Adrenal gland (tissue), 12 donors: ENCODE results near the gene SCN10A. TPM values are rescaled to one million over a fixed set of nuclear protein-coding genes. Genes with fewer than 3 reads are reported as not detected.

Source experiments
- DNase-seq, 7 donors: peaks; one replicate each; pipeline ENCODE4 v3.0.0-alpha.2; 2019 to 2020
- H3K27ac ChIP-seq, 5 donors: fragments of 200-600 bp; sonication (generic) in 4 of 5; 1 replicate in 3 of 5; 2 replicates in 2 of 5; pipeline versions ENCODE4 v1.5.1 to v1.8.0; 2016 to 2020; ENCODE audit warnings: mild to moderate bottlenecking in 1 of 5
- H3K27me3 ChIP-seq: fragments of 200-600 bp; 2 replicates; pipeline ENCODE4 v1.8.0; 2021
- H3K36me3 ChIP-seq, 2 donors: fragments of 200-600 bp; replicated peaks in 1 of 2; 1 replicate in 1 of 2; 2 replicates in 1 of 2; pipeline versions ENCODE4 v1.5.1 to v1.8.0; 2018 to 2022
- H3K4me1 ChIP-seq, 2 donors: fragments of 200-600 bp; replicated peaks in 1 of 2; 1 replicate in 1 of 2; 2 replicates in 1 of 2; pipeline versions ENCODE4 v1.5.1 to v1.8.0; 2018 to 2021
- H3K4me3 ChIP-seq, 4 donors: fragments of 200-600 bp; sonication (generic) in 3 of 4; one replicate each; pipeline ENCODE4 v1.5.1; 2016 to 2018
- H3K9me3 ChIP-seq, 3 donors: fragments of 200-600 bp; sonication (generic) in 1 of 3; replicated peaks in 1 of 3; 1 replicate in 2 of 3; 2 replicates in 1 of 3; pipeline versions ENCODE4 v1.5.1 to v1.8.0; 2016 to 2021
- CTCF ChIP-seq, 6 experiments: fragments of 450-650 bp in 4 of 6; fragments of 200-600 bp in 2 of 6; sonication (generic) in 1 of 6; IDR thresholded peaks; 1 replicate in 5 of 6; 2 replicates in 1 of 6; pipeline versions ENCODE4 v1.5.1 to v1.8.0; 2016 to 2021; ENCODE audit warnings: antibody characterized with exemption in 6 of 6, mild to moderate bottlenecking in 2 of 6, moderate library complexity in 1 of 6
- POLR2A ChIP-seq, 2 donors: fragments of 450-650 bp; IDR thresholded peaks; one replicate each; pipeline ENCODE4 v1.6.1; 2017; ENCODE audit warnings: antibody characterized with exemption in 2 of 2, mild to moderate bottlenecking in 2 of 2, moderate library complexity in 1 of 2
- WGBS, 4 donors: extraction: QIAGEN DNeasy Blood & Tissue Kit in 2 of 4; methylation state at CpG; one replicate each; pipeline versions ENCODE4 v1.1.5 to v1.1.7; 2013 to 2017; 5-methylcytosine and 5-hydroxymethylcytosine counted together
- intact Hi-C, 2 donors: fragments of 100-400 bp; cut with DNase I; formaldehyde crosslinking; loops; one replicate each; pipeline versions ENCODE4 v1.14.1 to v1.15.0; 2022 to 2023
- polyA plus RNA-seq, 3 donors: library from polyadenylated mRNA; stranded (reverse); fragments of 200-250 nt in 2 of 3; fragments of 350-450 nt in 1 of 3; fragmentation: Illumina TruSeq in 1 of 3; extraction: RNeasy Lipid Tissue Mini Kit (QIAGEN cat#74804) in 1 of 3; gene quantifications; one replicate each; pipeline ENCODE4 v1.2.3, GENCODE V29; 2013 to 2014
- total RNA-seq, 9 donors: library from RNA; depleted of rRNA in 4 of 9; stranded (reverse); fragments of >200 nt in 4 of 9; fragments of 120-200 nt in 1 of 9; fragmentation: NEBNext Ultra II Directional in 1 of 9; extraction: Animal tissue kit (Norgen Biotek cat#: 25700) in 1 of 9; gene quantifications; one replicate each; pipeline versions ENCODE4 v1.1.0 to v1.2.4, GENCODE V29; 2013 to 2023
- donor health status: healthy with polysubstance abuse.
- donor health status: Bipolar disorder and iron deficiency.
- donor health status: DM: yes; HTN: yes; CAD: no.
- donor health status: DM: no; HTN: no; CAD: no.
- donor health status: DM: no; HTN: no; CAD: no.
- donor health status: DM: yes; HTN: yes; CAD: no.

SCN10A gene
- total and polyA plus RNA-seq, 12 donors = not detected

GRCh38 chr3:38726751-38727150 lies 89.3 kb downstream of the SCN10A start:
- Histone ChIP-seq H3K4me3 (no peak overlapping the region), H3K9me3 (no peaks in the 10 kb centered on the region), H3K4me1 (no peaks in the 10 kb centered on the region), H3K36me3 (no peaks in the 10 kb centered on the region), H3K27me3 (no peaks in the 10 kb centered on the region), H3K27ac (no peak overlapping the region)
- TF ChIP-seq POLR2A (IDR thresholded peaks at IDR 0.05) (no peak), CTCF (IDR thresholded peaks at IDR 0.05) (no peak)
- 73 to 81% (median 77%) methylated on average over 7 of the region's 7 CpGs for WGBS, 4 donors
- no peak for DNase-seq
- intact Hi-C loops = no loop called here

GRCh38 chr3:38725726-38726419 lies 90.1 kb downstream of the SCN10A start:
- no peaks in the 10 kb centered on the region for H3K27me3 ChIP-seq
- 61 to 76% (median 68%) methylated on average over 4 to 5 of the region's 5 CpGs for WGBS, 4 donors
- H3K9me3 ChIP-seq = no peaks in the 10 kb centered on the region
- no peak overlapping the region for H3K4me3 ChIP-seq
- intact Hi-C loops = no loop called here
- TF ChIP-seq POLR2A (IDR thresholded peaks at IDR 0.05) = no peak
- no peak for TF ChIP-seq CTCF (IDR thresholded peaks at IDR 0.05)
- H3K27ac ChIP-seq = no peak overlapping the region
- H3K36me3 ChIP-seq = no peaks in the 10 kb centered on the region
- no peak for DNase-seq
- no peaks in the 10 kb centered on the region for H3K4me1 ChIP-seq

- no peak for DNase-seq
- Histone ChIP-seq H3K36me3 (no peaks in the 10 kb centered on the region), H3K4me1 (no peaks in the 10 kb centered on the region), H3K27me3 (no peaks in the 10 kb centered on the region), H3K27ac (no peak overlapping the region), H3K9me3 (no peaks in the 10 kb centered on the region), H3K4me3 (no peak overlapping the region)
- intact Hi-C loops = no loop called here
- no peak for TF ChIP-seq POLR2A (IDR thresholded peaks at IDR 0.05)
- no peak for TF ChIP-seq CTCF (IDR thresholded peaks at IDR 0.05)
- 60 to 78% (median 66%) methylated on average over 2 of the region's 2 CpGs for WGBS, 4 donors
These were observed 91.7 kb downstream of the SCN10A start for GRCh38 chr3:38724392-38724736.

GRCh38 chr3:38723569-38724391 lies 92.2 kb downstream of the SCN10A start:
- Histone ChIP-seq H3K4me1 (no peaks in the 10 kb centered on the region), H3K27ac (no peak overlapping the region), H3K4me3 (no peak overlapping the region), H3K9me3 (no peaks in the 10 kb centered on the region), H3K27me3 (no peaks in the 10 kb centered on the region), H3K36me3 (no peaks in the 10 kb centered on the region)
- 29 to 55% (median 47%) methylated on average over 10 to 16 of the region's 16 CpGs for WGBS, 4 donors
- intact Hi-C loops = no loop called here
- TF ChIP-seq CTCF (IDR thresholded peaks at IDR 0.05) = no peak
- TF ChIP-seq POLR2A (IDR thresholded peaks at IDR 0.05) = no peak
- no peak for DNase-seq
